PC-3 (cell line): ENCODE measurements around the gene GPRC5D. TPM values are rescaled to one million over a fixed set of nuclear protein-coding genes. Genes with fewer than 3 reads are reported as not detected.
A peak's percentile ranks its signal among the peaks of the same experiment; 100 is the strongest.

Experiments
- ATAC-seq: fragments of 200-7000 bp; cut with Tn5 transposase; 2 replicates; pipeline ENCODE4 v1.9.1; 2020; ENCODE audit warnings: mild to moderate bottlenecking, moderate library complexity
- BruUV-seq: library from RNA; stranded (reverse); fragments of 400-500 nt; replicated peaks from 2 replicates; lab custom pipeline; 2021; lab: Mats Ljungman, UMichigan
- CTCF ChIA-PET: fragments of 300-600 bp; sonication (Branson Sonifier 250); formaldehyde crosslinking; loops from one replicate; lab custom pipeline; 2022; ENCODE audit warnings: antibody characterized with exemption; lab: Charles Lee
- POLR2A ChIA-PET: fragments of 300-600 bp; sonication (Branson Sonifier 250); formaldehyde crosslinking; loops from one replicate; lab custom pipeline; 2022; ENCODE audit warnings: antibody characterized with exemption; ENCODE audit not compliant: unreplicated experiment; lab: Charles Lee
- DNase-seq: peaks from one replicate; pipeline ENCODE4 v3.0.0-alpha.2; 2015
- H2AFZ ChIP-seq: fragments of 300-600 bp; sonication (generic); 2 replicates; pipeline ENCODE4 v1.6.0; 2016; ENCODE audit warnings: antibody characterized with exemption, low read length
- H3F3A ChIP-seq: fragments of 300-600 bp; sonication (generic); one replicate; pipeline ENCODE4 v1.6.0; 2017; ENCODE audit warnings: antibody characterized with exemption, low read length, control low read depth, mild to moderate bottlenecking; ENCODE audit not compliant: unreplicated experiment
- H3K27ac ChIP-seq: fragments of 300-600 bp; sonication (generic); 2 replicates; pipeline ENCODE4 v1.5.1; 2016; ENCODE audit warnings: mild to moderate bottlenecking, low read length
- H3K27me3 ChIP-seq: fragments of 300-600 bp; sonication (generic); 2 replicates; pipeline ENCODE4 v1.6.1; 2016; ENCODE audit warnings: low read length, mixed read lengths
- H3K36me3 ChIP-seq: fragments of 300-600 bp; sonication (generic); 2 replicates; pipeline ENCODE4 v1.6.1; 2016; ENCODE audit warnings: low read depth, mixed run types, low read length, mixed read lengths
- H3K4me1 ChIP-seq: fragments of 300-600 bp; sonication (generic); 2 replicates; pipeline ENCODE4 v1.5.1; 2016; ENCODE audit warnings: low read length; ENCODE audit not compliant: insufficient read depth
- H3K4me2 ChIP-seq: fragments of 300-600 bp; sonication (generic); 2 replicates; pipeline ENCODE4 v1.6.0; 2016; ENCODE audit warnings: low read length
- H3K4me3 ChIP-seq: fragments of 300-600 bp; sonication (generic); 2 replicates; pipeline ENCODE4 v1.5.1; 2016; ENCODE audit warnings: mild to moderate bottlenecking, low read length, mixed read lengths
- H3K79me2 ChIP-seq: fragments of 300-600 bp; sonication (generic); 2 replicates; pipeline ENCODE4 v1.6.1; 2017; ENCODE audit warnings: low read length, mixed read lengths
- H3K9ac ChIP-seq: fragments of 300-600 bp; sonication (generic); 2 replicates; pipeline ENCODE4 v1.6.0; 2016; ENCODE audit warnings: mild to moderate bottlenecking, low read length
- H3K9me2 ChIP-seq: fragments of 300-600 bp; sonication (generic); replicated peaks from 2 replicates; pipeline ENCODE4 v1.6.1; 2016; ENCODE audit warnings: mixed run types, low read length, mixed read lengths
- H3K9me3 ChIP-seq: fragments of 300-600 bp; sonication (generic); 2 replicates; pipeline ENCODE4 v1.6.1; 2016; ENCODE audit warnings: low read length, mixed read lengths
- H4K20me1 ChIP-seq: fragments of 300-600 bp; sonication (generic); 2 replicates; pipeline ENCODE4 v1.6.1; 2016; ENCODE audit warnings: low read length, mixed read lengths
- CTCF ChIP-seq: fragments of 300-600 bp; sonication (generic); conservative IDR thresholded peaks from 2 replicates; pipeline ENCODE4 v1.5.1; 2017; ENCODE audit warnings: antibody characterized with exemption, low read depth, mild to moderate bottlenecking, low read length
- EZH2 ChIP-seq: fragments of 300-600 bp; sonication (generic); IDR thresholded peaks from one replicate; pipeline ENCODE4 v1.6.1; 2017; ENCODE audit warnings: antibody characterized with exemption, mild to moderate bottlenecking, low read length; ENCODE audit not compliant: unreplicated experiment
- EZH2phosphoT487 ChIP-seq: fragments of 300-600 bp; sonication (generic); IDR thresholded peaks from 2 replicates; pipeline ENCODE4 v1.6.1; 2018; ENCODE audit warnings: mild to moderate bottlenecking, antibody characterized with exemption, low read length, borderline replicate concordance
- intact Hi-C: fragments of 100-400 bp; cut with micrococcal nuclease; formaldehyde crosslinking; loops from 2 replicates; pipeline ENCODE4 v1.9.0; 2023
- total RNA-seq: library from RNA; depleted of rRNA; stranded (reverse); fragments of >200 nt; gene quantifications from 2 replicates; pipeline ENCODE4 v1.2.3, GENCODE V29; 2014

GPRC5D gene
- total RNA-seq, 1 experiment from 2014 or later = not detected

GRCh38 chr12:12977231-12977630 is 25.3 kb upstream of the GPRC5D start:
- H3K79me2 ChIP-seq = no peaks in the 10 kb centered on the region
- no peak overlapping the region for H3K4me3 ChIP-seq
- no peak for DNase-seq
- ChIA-PET CTCF (no interaction called here), POLR2A (no interaction called here)
- no peaks in the 10 kb centered on the region for H4K20me1 ChIP-seq
- H3K27me3 ChIP-seq = no peaks in the 10 kb centered on the region
- peaks cover 36% of the 10 kb centered on the region for H3K36me3 ChIP-seq
- no peak overlapping the region for H3K9ac ChIP-seq
- H2AFZ ChIP-seq = no peak overlapping the region
- H3K27ac ChIP-seq = peak overlapping the region; percentile 52; the same call in 1 of the 2 replicates
- TF ChIP-seq CTCF (no peak), EZH2 (no peak), EZH2phosphoT487 (no peak)
- H3K4me2 ChIP-seq = no peak overlapping the region
- peaks cover 34% of the 10 kb centered on the region for H3K4me1 ChIP-seq
- no peaks in the 10 kb centered on the region for H3K9me2 ChIP-seq
- no TSS peak for BruUV-seq
- H3F3A ChIP-seq = no peaks in the 10 kb centered on the region
- no peak for ATAC-seq
- H3K9me3 ChIP-seq = no peaks in the 10 kb centered on the region
- intact Hi-C loops = loop anchor here (5.0 kb wide), 1 partner anchor 255 kb away; no protein-coding TSS in a partner anchor

GRCh38 chr12:12976366-12976765 is 24.4 kb upstream of the GPRC5D start:
- ChIA-PET CTCF (interaction anchor here (0.5 to 1.0 kb wide), 4 partner anchors 18 to 184 kb away, joined by 3 to 5 read pairs (median 4); no protein-coding TSS in a partner anchor), POLR2A (no interaction called here)
- DNase-seq (peak; percentile 90), ATAC-seq (peak; percentile 74)
- H3K4me2 ChIP-seq = peak overlapping the region; percentile 36
- no peaks in the 10 kb centered on the region for H3K9me3 ChIP-seq
- H3K27me3 ChIP-seq = no peaks in the 10 kb centered on the region
- no peak overlapping the region for H3K9ac ChIP-seq
- peaks cover 34% of the 10 kb centered on the region for H3K4me1 ChIP-seq
- TF ChIP-seq EZH2 = no peak
- TF ChIP-seq EZH2phosphoT487 = no peak
- H3K4me3 ChIP-seq = no peak overlapping the region
- H3K27ac ChIP-seq = peak overlapping the region; percentile 72
- peaks cover 33% of the 10 kb centered on the region for H3K36me3 ChIP-seq
- no peaks in the 10 kb centered on the region for H3K79me2 ChIP-seq
- no peaks in the 10 kb centered on the region for H3K9me2 ChIP-seq
- no TSS peak for BruUV-seq
- no peaks in the 10 kb centered on the region for H4K20me1 ChIP-seq
- no peaks in the 10 kb centered on the region for H3F3A ChIP-seq
- no peak overlapping the region for H2AFZ ChIP-seq
- intact Hi-C loops = loop anchor here (1.0 to 5.0 kb wide), 2 partner anchors 60 to 254 kb away; no protein-coding TSS in a partner anchor

- no peak for TF ChIP-seq EZH2phosphoT487
- no peak for TF ChIP-seq EZH2
- peak; percentile 69 for TF ChIP-seq CTCF
- no peaks in the 10 kb centered on the region for H3K9me2 ChIP-seq
- no peak overlapping the region; the same call in 1 of the 2 replicates for H3K4me3 ChIP-seq
- H3K79me2 ChIP-seq = no peaks in the 10 kb centered on the region
- H3K27me3 ChIP-seq = no peaks in the 10 kb centered on the region
- no peaks in the 10 kb centered on the region for H4K20me1 ChIP-seq
- peak overlapping the region; percentile 72 for H3K27ac ChIP-seq
- intact Hi-C loops = loop anchor here (1.0 to 5.0 kb wide), 2 partner anchors 59 to 253 kb away; no protein-coding TSS in a partner anchor
- H3K9me3 ChIP-seq = no peaks in the 10 kb centered on the region
- ATAC-seq (peak; percentile 39; the same call in 1 of the 2 replicates), DNase-seq (peak; percentile 53)
- H3K9ac ChIP-seq = peak overlapping the region; percentile 16; the same call in 1 of the 2 replicates
- H2AFZ ChIP-seq = no peak overlapping the region
- H3F3A ChIP-seq = no peaks in the 10 kb centered on the region
- ChIA-PET CTCF (interaction anchor here (0.9 to 1.0 kb wide), 2 partner anchors 18 to 59 kb away, joined by 4 to 5 read pairs; no protein-coding TSS in a partner anchor), POLR2A (no interaction called here)
- no TSS peak for BruUV-seq
- peak overlapping the region; percentile 36 for H3K4me2 ChIP-seq
- peaks cover 31% of the 10 kb centered on the region for H3K36me3 ChIP-seq
- peaks cover 30% of the 10 kb centered on the region for H3K4me1 ChIP-seq
These were observed 23.5 kb upstream of the GPRC5D start for GRCh38 chr12:12975322-12976077.
